GM21390 (cell line): ENCODE results near the gene PTPN6.

Source experiments
- ATAC-seq: cut with Tn5 transposase; IDR thresholded peaks from one replicate; pipeline ENCODE4 v1.9.1; 2021; ENCODE audit not compliant: unreplicated experiment

The PTPN6 gene

DNA sequence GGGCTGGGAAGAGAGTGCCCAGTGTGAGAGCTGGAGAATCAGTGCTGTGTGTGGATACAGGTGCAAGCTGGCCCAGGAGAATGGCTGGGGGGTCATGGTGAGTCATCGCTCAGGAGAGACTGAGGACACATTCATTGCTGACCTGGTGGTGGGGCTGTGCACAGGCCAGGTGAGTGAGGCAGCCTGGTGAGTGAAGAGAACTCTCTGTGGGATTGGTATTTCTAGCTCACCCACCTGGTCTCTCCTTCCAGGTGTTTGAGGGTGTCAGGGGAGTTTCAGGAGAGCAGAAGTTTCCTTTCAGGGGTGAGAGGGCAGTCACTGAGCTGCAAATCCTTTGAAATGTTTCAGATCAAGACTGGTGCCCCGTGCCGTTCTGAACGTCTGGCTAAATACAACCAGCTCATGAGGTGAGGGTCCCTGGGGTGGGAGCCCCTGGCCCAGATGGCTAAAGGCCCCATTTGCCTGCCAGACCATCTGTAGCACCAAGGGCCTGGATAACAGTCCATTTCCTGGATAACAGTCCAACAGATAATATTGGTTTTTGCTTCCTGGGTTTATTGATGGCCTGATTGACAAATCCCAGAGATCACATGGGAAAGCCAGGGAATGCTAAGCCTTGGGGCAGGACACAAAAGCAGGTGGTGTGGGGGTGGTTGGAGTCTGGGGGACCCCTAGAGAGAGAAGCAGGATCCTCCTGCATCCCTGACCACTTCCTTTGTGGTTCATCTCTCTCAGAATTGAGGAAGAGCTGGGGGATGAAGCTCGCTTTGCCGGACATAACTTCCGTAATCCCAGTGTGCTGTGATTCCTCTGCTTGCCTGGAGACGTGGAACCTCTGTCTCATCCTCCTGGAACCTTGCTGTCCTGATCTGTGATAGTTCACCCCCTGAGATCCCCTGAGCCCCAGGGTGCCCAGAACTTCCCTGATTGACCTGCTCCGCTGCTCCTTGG lies 28.9 kb upstream of the PTPN6 start:
- ATAC-seq = no peak

DNA sequence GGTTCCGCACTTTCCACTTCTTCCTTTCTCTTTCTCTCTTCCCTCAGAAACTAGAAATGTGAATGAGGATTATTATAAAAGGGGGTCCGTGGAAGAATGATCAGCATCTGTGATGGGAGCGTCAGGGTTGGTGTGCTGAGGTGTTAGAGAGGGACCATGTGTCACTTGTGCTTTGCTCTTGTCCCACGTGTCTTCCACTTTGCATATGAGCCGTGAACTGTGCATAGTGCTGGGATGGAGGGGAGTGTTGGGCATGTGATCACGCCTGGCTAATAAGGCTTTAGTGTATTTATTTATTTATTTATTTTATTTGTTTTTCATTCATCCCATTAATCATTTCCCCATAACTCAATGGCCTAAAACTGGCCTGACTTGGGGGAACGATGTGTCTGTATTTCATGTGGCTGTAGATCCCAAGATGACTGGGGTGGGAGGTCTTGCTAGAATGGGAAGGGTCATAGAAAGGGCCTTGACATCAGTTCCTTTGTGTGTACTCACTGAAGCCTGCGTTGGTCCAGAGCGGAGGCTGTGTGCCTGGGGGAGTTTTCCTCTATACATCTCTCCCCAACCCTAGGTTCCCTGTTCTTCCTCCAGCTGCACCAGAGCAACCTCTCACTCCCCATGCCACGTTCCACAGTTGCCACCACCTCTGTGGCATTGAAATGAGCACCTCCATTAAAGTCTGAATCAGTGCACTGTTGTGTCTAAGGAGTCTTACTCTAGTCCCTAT lies 28.0 kb upstream of the PTPN6 start:
- ATAC-seq = no peak

DNA sequence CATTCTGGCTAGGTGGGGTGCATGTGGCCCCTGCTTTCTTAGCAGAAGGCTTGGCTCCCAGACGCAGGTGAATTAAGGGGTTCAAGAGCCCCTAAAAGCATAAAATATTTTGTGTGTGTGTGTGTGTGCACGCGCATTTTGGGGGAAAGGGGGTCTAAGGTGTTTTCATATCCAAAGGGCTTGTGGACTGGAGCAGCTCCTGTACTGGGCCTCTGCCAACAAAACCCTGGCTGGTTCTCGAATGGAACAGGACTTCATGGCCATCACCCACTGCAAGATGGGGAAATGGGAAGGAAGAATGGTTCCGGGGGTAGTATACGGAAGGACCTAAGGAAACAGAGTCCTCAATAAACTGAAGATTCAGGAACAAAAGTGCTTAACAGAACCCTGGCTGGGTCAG lies 27.3 kb upstream of the PTPN6 start:
- ATAC-seq = no peak

DNA sequence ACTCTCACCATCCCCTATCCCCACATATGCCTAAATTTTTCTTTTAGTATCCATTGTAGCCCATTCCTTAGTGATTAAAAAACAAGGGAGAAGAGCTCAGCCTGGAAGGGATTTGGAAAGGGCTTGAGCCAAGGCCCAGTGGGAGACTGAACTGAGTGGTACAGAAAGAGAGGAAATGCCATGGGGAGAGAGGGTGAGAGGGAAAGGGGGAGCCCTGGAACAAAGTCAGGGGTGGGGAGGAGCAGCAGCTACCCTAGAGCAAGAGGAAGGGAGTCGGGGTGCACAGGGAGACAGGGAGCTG lies 26.0 kb upstream of the PTPN6 start:
- no peak for ATAC-seq

DNA sequence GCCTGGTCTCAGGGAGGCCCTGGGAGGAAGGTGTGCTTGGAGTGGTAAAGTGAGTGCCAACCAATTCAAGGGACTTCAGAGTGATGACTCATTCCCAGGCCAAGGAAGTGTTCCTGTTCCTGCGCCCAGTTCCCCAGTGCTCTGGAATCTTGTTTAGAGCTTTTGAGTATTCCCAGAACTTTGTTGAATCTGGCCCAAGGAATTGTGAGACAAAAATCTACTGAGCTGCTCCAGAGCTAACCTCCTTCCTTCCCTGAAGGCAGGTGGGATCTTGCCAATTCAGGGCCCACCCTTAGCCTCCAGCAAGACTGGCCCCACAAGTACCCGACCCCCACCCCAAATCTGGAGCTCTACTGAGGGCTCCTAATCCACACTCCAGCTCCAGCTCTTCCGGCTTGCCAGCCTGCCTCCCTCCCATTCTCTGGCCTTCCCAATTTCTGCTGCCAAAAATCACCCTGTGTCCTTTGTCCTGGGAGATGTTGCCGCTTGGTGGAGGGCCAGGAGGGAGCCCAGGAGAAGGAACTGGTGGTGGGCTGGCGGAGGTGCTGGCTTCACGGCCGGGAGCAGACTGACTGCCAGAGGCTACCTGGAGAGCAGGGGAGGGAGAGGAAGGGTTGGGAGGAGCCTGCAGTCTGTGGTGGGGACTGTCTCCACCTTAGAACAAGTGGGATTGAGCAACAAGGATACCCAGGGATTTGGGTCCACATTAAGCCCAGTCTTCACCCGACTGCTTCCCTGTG lies 25.4 kb upstream of the PTPN6 start:
- ATAC-seq = no peak

DNA sequence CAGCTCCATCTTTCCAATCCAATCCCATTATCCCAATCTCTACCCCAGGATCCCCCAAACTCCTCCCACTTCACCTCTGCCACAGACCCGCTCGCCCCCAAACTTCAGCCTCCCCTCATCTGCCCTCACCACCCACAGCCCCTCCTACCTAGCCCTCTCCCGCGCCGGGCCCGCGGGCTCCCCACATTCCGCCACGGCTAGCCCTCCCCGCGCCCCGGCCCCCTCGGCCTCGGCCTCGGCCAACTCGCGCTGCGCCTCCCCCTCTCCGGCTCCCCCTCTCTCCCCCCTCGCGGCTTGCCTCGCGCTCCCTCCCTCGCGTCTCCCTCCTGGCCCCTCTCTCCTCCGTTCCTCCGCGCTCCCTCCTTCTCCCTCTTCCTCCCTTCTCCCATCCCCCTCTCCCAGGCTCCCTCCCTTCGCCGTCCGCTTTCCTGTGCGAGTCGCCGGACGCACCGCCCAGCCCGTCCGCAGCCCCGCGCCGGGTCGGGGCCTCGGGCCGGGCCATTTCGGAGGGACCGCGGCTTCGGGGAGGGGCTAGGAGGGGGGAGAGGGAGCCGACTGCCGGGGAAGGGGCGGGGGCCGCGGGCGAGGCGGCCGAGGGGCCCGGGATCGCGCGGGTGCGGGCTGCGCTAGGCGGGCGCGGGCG lies 23.7 kb upstream of the PTPN6 start, which contains the start of gene ATN1:
TSS of gene ATN1 (plus strand) at position 581 of the 643 bp plus-strand sequence. CDS start 6,043 bp downstream, outside the sequence.
- no peak for ATAC-seq

DNA sequence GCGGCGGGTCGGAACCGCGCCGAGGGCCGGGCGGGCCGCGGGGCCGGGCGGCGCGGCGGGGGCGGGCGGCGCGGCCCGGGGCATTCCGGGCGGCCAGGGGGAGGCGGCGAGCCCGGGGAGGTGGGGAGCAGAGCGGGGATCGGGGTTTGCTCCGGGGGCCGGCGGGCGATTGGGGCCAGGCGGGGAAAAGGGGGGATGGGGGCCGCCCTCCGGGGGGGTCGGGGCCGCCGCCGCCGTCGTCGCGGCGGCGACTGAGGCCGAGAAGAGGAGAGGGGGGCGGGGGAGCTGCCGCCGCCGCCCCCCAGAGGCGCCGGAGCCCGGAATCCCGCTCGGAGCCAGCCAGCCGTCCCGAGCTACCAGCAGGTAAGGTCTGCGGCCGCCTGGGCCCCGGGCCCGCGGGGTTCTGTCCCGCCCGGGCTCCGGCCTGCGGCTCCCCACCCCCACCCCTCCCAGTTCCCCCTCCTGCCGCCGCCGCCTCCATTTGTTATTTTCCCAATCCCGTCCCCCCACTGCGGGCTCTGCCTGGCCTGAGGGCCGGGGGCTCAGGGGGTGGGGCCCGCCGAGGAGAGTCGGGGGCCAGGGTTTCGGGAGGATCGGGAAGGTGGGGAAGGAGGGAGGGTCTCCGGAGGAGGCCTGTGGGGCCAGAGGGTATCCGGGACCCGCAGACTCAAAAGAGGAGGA lies 23.0 kb upstream of the PTPN6 start:
- no peak for ATAC-seq

DNA sequence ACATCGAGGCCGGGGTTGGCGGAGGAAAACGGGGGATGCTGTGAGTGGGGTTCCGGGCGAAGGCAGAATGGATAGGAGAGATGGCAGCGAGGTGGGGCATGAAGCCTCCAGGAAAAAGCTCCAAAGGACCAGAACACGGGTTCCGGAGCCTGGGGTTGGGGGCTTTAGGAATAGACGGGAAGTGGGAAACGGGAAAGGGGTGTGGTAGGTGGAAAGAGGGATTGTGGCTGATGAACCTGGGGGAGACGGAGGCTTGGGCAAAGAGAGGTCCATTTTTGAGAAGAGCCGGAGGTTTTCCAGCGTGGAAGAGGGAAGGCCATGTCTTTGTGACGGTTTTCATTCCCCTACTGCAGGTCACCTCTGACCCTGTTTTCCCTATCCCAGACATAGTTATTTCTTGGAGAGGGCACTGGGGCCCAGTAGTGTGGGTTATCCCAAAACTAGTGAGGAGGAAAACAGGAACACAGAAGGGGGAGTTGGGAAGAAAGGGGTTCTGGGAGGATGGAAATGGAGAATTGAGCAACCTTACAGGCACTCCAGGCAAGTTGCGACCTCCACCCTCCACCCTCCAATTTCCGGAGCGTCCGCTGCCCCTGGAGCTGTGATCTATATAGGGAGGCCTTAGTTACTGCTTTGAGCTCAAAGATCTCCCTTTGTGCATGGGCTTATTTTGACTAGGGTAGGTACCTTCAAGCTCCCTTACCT lies 22.3 kb upstream of the PTPN6 start:
- no peak for ATAC-seq

DNA sequence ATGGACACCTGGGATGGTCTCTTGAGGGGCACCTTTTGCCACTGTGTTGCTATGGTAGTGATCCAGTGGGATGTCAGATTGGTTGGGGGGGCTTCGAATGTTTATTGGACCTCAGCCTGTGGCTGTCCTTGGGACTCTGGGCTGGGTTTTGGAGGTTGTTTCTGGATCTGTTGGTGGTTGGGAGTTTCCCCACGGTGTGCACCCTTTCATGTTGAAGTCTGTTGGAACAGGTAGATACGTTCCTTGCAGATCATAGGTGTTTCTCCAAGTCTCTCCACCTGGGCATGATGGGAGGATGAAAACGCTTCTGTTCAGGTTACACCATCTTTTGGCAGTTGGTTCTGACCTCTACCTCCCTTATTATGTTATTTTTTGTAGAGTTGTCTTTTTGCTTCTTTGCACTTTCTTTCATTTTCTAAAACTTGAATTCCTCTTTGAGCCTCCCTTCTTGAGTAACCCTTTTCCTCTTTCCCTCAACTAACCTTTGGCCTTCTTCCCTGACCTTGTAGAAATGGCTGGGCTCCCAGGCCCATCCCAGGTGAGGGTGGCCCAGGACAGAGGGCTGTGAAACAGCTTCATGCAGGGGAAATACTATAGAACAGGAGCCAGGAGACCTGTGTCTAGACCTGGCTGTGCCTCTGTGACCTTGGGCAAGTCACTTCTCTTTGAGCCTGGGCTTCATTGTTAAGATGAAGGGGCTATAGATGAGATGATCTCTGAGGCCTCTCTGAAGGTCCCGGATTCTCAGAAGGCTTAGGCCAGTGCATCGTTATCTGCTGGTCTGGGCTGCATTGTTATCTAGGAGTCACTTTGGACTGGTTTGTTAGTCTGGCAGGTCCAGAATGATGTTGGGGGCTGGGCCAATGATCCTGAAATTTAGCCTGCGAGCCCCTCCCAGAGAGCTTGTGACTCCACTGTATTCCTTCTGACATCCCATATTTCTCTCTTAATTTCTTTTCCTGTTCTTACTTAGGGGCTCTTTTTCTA lies 21.4 kb upstream of the PTPN6 start:
- ATAC-seq = no peak

DNA sequence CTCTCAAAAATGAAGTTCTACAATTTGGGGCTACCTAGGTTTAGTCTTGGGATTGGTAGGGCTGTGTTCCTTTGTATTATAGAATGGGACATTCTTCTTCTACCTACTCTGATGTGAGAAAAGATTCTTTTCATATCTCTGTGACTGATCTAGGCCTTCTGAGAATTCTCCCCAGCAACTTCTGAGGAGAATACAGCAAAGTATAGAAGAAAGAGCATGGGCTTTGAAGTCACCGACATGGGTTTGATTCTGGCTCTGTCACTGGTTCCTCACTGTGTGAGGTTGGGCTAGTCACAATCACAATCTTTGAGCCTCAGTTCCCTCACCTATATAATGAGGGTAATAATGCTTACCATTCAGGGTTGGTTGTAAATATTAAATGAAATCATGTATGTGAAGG lies 18.4 kb upstream of the PTPN6 start:
- ATAC-seq = no peak

DNA sequence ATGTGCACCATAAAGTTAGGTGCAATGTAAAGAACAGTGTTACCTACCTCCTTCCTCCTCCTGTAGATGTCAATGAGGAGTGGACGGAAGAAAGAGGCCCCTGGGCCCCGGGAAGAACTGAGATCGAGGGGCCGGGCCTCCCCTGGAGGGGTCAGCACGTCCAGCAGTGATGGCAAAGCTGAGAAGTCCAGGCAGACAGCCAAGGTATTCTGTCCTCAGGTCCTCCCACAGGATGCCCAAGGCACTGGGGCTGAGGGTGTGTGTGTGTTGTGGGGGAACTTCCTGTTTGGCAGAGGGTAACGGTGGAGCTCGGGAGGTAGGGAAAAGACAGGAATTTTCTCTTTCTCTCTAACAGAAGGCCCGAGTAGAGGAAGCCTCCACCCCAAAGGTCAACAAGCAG lies 17.0 kb upstream of the PTPN6 start:
- ATAC-seq = no peak

DNA sequence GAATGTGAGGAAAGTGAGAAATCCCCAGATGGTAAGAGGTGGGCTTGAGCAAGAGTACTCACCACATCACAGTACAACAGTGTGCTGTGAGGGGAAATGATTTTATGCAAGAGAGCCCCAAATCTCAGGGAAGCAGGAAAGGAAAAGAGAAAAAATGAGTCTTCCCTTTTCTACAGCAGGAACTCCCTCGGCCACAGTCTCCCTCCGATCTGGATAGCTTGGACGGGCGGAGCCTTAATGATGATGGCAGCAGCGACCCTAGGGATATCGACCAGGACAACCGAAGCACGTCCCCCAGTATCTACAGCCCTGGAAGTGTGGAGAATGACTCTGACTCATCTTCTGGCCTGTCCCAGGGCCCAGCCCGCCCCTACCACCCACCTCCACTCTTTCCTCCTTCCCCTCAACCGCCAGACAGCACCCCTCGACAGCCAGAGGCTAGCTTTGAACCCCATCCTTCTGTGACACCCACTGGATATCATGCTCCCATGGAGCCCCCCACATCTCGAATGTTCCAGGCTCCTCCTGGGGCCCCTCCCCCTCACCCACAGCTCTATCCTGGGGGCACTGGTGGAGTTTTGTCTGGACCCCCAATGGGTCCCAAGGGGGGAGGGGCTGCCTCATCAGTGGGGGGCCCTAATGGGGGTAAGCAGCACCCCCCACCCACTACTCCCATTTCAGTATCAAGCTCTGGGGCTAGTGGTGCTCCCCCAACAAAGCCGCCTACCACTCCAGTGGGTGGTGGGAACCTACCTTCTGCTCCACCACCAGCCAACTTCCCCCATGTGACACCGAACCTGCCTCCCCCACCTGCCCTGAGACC lies 15.6 kb upstream of the PTPN6 start:
- ATAC-seq = no peak

DNA sequence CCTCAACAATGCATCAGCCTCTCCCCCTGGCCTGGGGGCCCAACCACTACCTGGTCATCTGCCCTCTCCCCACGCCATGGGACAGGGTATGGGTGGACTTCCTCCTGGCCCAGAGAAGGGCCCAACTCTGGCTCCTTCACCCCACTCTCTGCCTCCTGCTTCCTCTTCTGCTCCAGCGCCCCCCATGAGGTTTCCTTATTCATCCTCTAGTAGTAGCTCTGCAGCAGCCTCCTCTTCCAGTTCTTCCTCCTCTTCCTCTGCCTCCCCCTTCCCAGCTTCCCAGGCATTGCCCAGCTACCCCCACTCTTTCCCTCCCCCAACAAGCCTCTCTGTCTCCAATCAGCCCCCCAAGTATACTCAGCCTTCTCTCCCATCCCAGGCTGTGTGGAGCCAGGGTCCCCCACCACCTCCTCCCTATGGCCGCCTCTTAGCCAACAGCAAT lies 14.9 kb upstream of the PTPN6 start:
- no peak for ATAC-seq

DNA sequence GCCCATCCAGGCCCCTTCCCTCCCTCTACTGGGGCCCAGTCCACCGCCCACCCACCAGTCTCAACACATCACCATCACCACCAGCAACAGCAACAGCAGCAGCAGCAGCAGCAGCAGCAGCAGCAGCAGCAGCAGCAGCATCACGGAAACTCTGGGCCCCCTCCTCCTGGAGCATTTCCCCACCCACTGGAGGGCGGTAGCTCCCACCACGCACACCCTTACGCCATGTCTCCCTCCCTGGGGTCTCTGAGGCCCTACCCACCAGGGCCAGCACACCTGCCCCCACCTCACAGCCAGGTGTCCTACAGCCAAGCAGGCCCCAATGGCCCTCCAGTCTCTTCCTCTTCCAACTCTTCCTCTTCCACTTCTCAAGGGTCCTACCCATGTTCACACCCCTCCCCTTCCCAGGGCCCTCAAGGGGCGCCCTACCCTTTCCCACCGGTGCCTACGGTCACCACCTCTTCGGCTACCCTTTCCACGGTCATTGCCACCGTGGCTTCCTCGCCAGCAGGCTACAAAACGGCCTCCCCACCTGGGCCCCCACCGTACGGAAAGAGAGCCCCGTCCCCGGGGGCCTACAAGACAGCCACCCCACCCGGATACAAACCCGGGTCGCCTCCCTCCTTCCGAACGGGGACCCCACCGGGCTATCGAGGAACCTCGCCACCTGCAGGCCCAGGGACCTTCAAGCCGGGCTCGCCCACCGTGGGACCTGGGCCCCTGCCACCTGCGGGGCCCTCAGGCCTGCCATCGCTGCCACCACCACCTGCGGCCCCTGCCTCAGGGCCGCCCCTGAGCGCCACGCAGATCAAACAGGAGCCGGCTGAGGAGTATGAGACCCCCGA lies 14.3 kb upstream of the PTPN6 start:
- no peak for ATAC-seq

DNA sequence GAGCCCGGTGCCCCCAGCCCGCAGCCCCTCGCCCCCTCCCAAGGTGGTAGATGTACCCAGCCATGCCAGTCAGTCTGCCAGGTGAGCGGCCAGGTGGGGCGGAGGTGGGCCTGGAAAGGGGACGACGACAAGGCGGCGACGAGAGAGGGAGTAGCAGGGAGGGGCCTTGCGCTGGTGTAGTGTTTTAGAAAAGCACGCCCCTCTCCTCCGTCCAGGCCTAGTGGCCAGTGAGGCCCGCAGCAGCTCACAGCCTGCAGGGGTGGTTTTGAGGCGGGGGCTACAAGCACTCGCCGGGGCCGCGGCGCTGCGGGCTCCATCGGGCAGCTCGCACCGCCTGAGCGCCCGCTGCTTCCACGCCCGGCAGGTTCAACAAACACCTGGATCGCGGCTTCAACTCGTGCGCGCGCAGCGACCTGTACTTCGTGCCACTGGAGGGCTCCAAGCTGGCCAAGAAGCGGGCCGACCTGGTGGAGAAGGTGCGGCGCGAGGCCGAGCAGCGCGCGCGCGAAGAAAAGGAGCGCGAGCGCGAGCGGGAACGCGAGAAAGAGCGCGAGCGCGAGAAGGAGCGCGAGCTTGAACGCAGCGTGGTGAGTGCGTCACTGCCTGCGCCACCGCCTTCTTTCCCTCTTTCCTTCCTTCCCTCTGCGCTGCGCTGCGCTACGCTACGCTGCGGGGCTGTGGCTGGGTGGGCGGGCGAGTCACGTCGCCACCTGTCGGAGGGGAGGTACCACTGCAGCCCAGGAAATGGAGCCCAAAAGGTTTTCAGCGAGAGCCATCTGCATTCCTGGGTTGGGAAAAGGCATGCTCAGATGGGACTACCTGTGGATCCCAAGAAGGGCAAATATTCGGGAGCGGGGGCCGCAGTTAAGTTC lies 13.4 kb upstream of the PTPN6 start:
- peak; percentile 88 for ATAC-seq
